ENCODE data around the gene SUGCT.

- TF ChIP-seq POLR2AphosphoS5 (IDR thresholded peaks at IDR 0.05; ENCODE audit: low read depth, low read length) (no peak), NFKB2 (CRISPR knock-in tag; IDR thresholded peaks at IDR 0.05; ENCODE audit: borderline replicate concordance) (no peak), PRDM10 (CRISPR knock-in tag; IDR thresholded peaks at IDR 0.05; ENCODE audit: low read depth) (no peak)
- TF ChIP-seq, protein P1, sequence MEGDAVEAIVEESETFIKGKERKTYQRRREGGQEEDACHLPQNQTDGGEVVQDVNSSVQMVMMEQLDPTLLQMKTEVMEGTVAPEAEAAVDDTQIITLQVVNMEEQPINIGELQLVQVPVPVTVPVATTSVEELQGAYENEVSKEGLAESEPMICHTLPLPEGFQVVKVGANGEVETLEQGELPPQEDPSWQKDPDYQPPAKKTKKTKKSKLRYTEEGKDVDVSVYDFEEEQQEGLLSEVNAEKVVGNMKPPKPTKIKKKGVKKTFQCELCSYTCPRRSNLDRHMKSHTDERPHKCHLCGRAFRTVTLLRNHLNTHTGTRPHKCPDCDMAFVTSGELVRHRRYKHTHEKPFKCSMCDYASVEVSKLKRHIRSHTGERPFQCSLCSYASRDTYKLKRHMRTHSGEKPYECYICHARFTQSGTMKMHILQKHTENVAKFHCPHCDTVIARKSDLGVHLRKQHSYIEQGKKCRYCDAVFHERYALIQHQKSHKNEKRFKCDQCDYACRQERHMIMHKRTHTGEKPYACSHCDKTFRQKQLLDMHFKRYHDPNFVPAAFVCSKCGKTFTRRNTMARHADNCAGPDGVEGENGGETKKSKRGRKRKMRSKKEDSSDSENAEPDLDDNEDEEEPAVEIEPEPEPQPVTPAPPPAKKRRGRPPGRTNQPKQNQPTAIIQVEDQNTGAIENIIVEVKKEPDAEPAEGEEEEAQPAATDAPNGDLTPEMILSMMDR (CRISPR knock-in tag; IDR thresholded peaks at IDR 0.05): no peak
Observed at GRCh38 chr7:40848541-40849221, 713.9 kb downstream of the SUGCT start.
